H9 (cell line): ENCODE measurements around the gene TBC1D4. TPM values are rescaled to one million over a fixed set of nuclear protein-coding genes. Genes with fewer than 3 reads are reported as not detected.

ENCODE experiments used
- DNase-seq: peaks from one replicate; pipeline ENCODE4 v3.0.0-alpha.2; 2017
- H2AFZ ChIP-seq: one replicate; pipeline ENCODE4 v1.6.1; 2013; ENCODE audit warnings: mild to moderate bottlenecking, low read length, control low read depth, moderate library complexity
- H2AK5ac ChIP-seq: 2 replicates; pipeline ENCODE4 v1.6.1; 2013; ENCODE audit warnings: low read length, control low read depth, mixed read lengths; ENCODE audit not compliant: insufficient read length
- H2BK120ac ChIP-seq: one replicate; pipeline ENCODE4 v1.6.1; 2013; ENCODE audit warnings: low read depth, mild to moderate bottlenecking, low read length, control low read depth, inconsistent platforms; ENCODE audit not compliant: poor library complexity, severe bottlenecking
- H2BK12ac ChIP-seq: 2 replicates; pipeline ENCODE4 v1.6.1; 2013; ENCODE audit warnings: low read length, control low read depth, mixed read lengths, low read depth; ENCODE audit not compliant: insufficient read length
- H2BK15ac ChIP-seq: 2 replicates; pipeline ENCODE4 v1.6.1; 2013; ENCODE audit warnings: low read depth, low read length, control low read depth
- H2BK20ac ChIP-seq: one replicate; pipeline ENCODE4 v1.6.1; 2013; ENCODE audit warnings: low read depth, mild to moderate bottlenecking, low read length, control low read depth, inconsistent platforms; ENCODE audit not compliant: poor library complexity, severe bottlenecking
- H2BK5ac ChIP-seq: 2 replicates; pipeline ENCODE4 v1.6.1; 2013; ENCODE audit warnings: low read length, control low read depth, mixed read lengths; ENCODE audit not compliant: insufficient read length
- H3K14ac ChIP-seq: 2 replicates; pipeline ENCODE4 v1.6.1; 2013; ENCODE audit warnings: low read length, control low read depth; ENCODE audit not compliant: insufficient read depth
- H3K18ac ChIP-seq: 2 replicates; pipeline ENCODE4 v1.6.1; 2013; ENCODE audit warnings: low read depth, mild to moderate bottlenecking, mixed read lengths, low read length, control low read depth; ENCODE audit not compliant: insufficient read length
- H3K23ac ChIP-seq: 2 replicates; pipeline ENCODE4 v1.6.1; 2013; ENCODE audit warnings: low read length, control low read depth, mixed read lengths, low read depth; ENCODE audit not compliant: insufficient read length
- H3K23me2 ChIP-seq: 2 replicates; pipeline ENCODE4 v1.6.1; 2013; ENCODE audit warnings: low read depth, mild to moderate bottlenecking, mixed read lengths, low read length, control low read depth; ENCODE audit not compliant: insufficient read length, poor library complexity, severe bottlenecking
- H3K27ac ChIP-seq: 2 replicates; pipeline ENCODE4 v1.5.1; 2013; ENCODE audit warnings: low read length, control low read depth, mixed read lengths, low read depth; ENCODE audit not compliant: insufficient read length
- H3K27me3 ChIP-seq: 2 replicates; pipeline ENCODE4 v1.6.1; 2013; ENCODE audit warnings: low read length, control low read depth, inconsistent platforms; ENCODE audit not compliant: insufficient read depth
- H3K4ac ChIP-seq: 2 replicates; pipeline ENCODE4 v1.6.1; 2013; ENCODE audit warnings: low read depth, mild to moderate bottlenecking, control low read depth, inconsistent platforms, low read length, moderate library complexity
- H3K4me1 ChIP-seq: 2 replicates; pipeline ENCODE4 v1.6.1; 2013; ENCODE audit warnings: low read length, control low read depth, inconsistent platforms; ENCODE audit not compliant: insufficient read depth
- H3K4me2 ChIP-seq: 2 replicates; pipeline ENCODE4 v1.6.1; 2013; ENCODE audit warnings: low read length, control low read depth, mixed read lengths; ENCODE audit not compliant: insufficient read length, insufficient read depth
- H3K56ac ChIP-seq: 2 replicates; pipeline ENCODE4 v1.6.1; 2013; ENCODE audit warnings: low read depth, mild to moderate bottlenecking, mixed read lengths, low read length, control low read depth; ENCODE audit not compliant: insufficient read length
- H3K79me1 ChIP-seq: 2 replicates; pipeline ENCODE4 v1.6.1; 2013; ENCODE audit warnings: low read depth, mild to moderate bottlenecking, moderate library complexity, low read length, control low read depth, inconsistent platforms; ENCODE audit not compliant: insufficient read depth, poor library complexity, severe bottlenecking
- H3K79me2 ChIP-seq: 2 replicates; pipeline ENCODE4 v1.6.1; 2013; ENCODE audit warnings: low read length, control low read depth, inconsistent platforms; ENCODE audit not compliant: insufficient read depth
- H3K9ac ChIP-seq: 2 replicates; pipeline ENCODE4 v1.6.1; 2013; ENCODE audit warnings: low read length, control low read depth, mixed read lengths; ENCODE audit not compliant: insufficient read length; ENCODE audit errors: extremely low read depth
- H3K9me3 ChIP-seq: one replicate; pipeline ENCODE4 v1.6.1; 2013; ENCODE audit warnings: low read depth, low read length, inconsistent platforms; ENCODE audit not compliant: control insufficient read depth
- H3T11ph ChIP-seq: one replicate; pipeline ENCODE4 v1.6.1; 2013; ENCODE audit warnings: mild to moderate bottlenecking, low read length, control low read depth, inconsistent platforms
- H4K20me1 ChIP-seq: one replicate; pipeline ENCODE4 v1.6.1; 2013; ENCODE audit not compliant: control insufficient read depth, insufficient read length, insufficient read depth
- H4K5ac ChIP-seq: 2 replicates; pipeline ENCODE4 v1.6.1; 2013; ENCODE audit warnings: low read depth, mild to moderate bottlenecking, mixed read lengths, low read length, control low read depth; ENCODE audit not compliant: insufficient read length
- H4K8ac ChIP-seq: replicated peaks from 2 replicates; pipeline ENCODE4 v1.6.1; 2013; ENCODE audit warnings: low read length, control low read depth, mixed read lengths, low read depth; ENCODE audit not compliant: insufficient read length
- H4K91ac ChIP-seq: 2 replicates; pipeline ENCODE4 v1.6.1; 2013; ENCODE audit warnings: low read depth, mild to moderate bottlenecking, moderate library complexity, mixed read lengths, low read length, control low read depth; ENCODE audit not compliant: insufficient read length
- H3K27ac Mint-ChIP-seq, 3 experiments: 2 replicates in 2 of 3; 3 replicates in 1 of 3; pipeline ENCODE4 v1.8.0; 2020 to 2021; ENCODE audit warnings: mixed read lengths in 3 of 3, mild to moderate bottlenecking in 1 of 3, moderate library complexity in 1 of 3
- H3K27me3 Mint-ChIP-seq: 2 replicates; pipeline ENCODE4 v1.8.0; 2021; ENCODE audit warnings: low read depth, mild to moderate bottlenecking, moderate library complexity, mixed read lengths
- H3K36me3 Mint-ChIP-seq, 3 experiments: 2 replicates in 2 of 3; 3 replicates in 1 of 3; pipeline ENCODE4 v1.8.0; 2020 to 2021; ENCODE audit warnings: low read depth in 3 of 3, mixed read lengths in 3 of 3; ENCODE audit not compliant: insufficient read depth in 1 of 3
- H3K4me1 Mint-ChIP-seq, 2 experiments: 2 replicates each; pipeline ENCODE4 v1.8.0; 2020; ENCODE audit warnings: mixed read lengths in 2 of 2
- H3K4me3 Mint-ChIP-seq, 2 experiments: 2 replicates in 1 of 2; 3 replicates in 1 of 2; pipeline ENCODE4 v1.8.0; 2020 to 2021; ENCODE audit warnings: mild to moderate bottlenecking in 2 of 2, mixed read lengths in 2 of 2, moderate library complexity in 1 of 2
- H3K9me3 Mint-ChIP-seq, 2 experiments: 2 replicates in 1 of 2; 3 replicates in 1 of 2; pipeline ENCODE4 v1.8.0; 2020; ENCODE audit warnings: mild to moderate bottlenecking in 2 of 2, mixed read lengths in 2 of 2, moderate library complexity in 1 of 2
- WGBS: extraction: QIAGEN DNeasy Blood & Tissue Kit; methylation state at CpG from one replicate; pipeline ENCODE4 v1.1.7; 2013; ENCODE audit warnings: missing lambda C conversion rate, low lambda C conversion rate, mixed read lengths; ENCODE audit not compliant: insufficient read length; ENCODE audit errors: extremely low coverage; 5-methylcytosine and 5-hydroxymethylcytosine counted together
- total RNA-seq: library from RNA; stranded (reverse); gene quantifications from 2 replicates; pipeline ENCODE4 v1.2.1, GENCODE V29; 2021
- TF ChIP-seq, protein P1 (sequence below): fragments of 200-600 bp; sonication (generic); conservative IDR thresholded peaks from 3 replicates; pipeline ENCODE4 v1.8.0; 2021; ENCODE audit warnings: antibody characterized with exemption, mild to moderate bottlenecking

TBC1D4 gene
- total RNA-seq, 1 experiment from 2014 or later, result 10.5 TPM

DNA sequence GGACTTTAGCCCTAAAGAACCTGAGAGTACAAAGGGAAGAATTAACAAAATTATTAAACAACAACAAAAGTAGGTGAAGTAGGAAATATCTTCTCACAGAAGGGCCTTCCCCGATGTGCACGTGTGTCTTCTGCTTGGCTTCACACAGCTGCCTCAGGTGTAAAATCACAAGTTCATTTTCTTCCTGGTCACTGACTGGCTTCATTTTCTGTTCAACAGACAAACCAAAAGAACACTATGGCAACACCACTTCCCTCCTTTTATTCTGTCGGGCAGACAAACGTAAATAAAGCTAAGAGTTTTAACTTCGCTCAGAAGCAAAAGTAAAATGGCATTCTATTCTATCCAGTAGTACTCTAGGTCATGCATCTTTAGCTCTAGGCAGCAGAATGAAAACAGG, 140.9 kb downstream of the TBC1D4 start:
- H3K9ac ChIP-seq, result no peak overlapping the region
- Mint-ChIP-seq H3K27ac (no peak overlapping the region; a peak in 1 of 7 replicates), H3K36me3 (peaks cover 8 to 14% (median 13%) of the 10 kb centered on the region in 3 experiments; a peak in 6 of 7 replicates), H3K4me1 (peaks cover 4 to 8% of the 10 kb centered on the region in 2 experiments), H3K27me3 (no peaks in the 10 kb centered on the region), H3K4me3 (no peak overlapping the region), H3K9me3 (no peaks in the 10 kb centered on the region)
- no peak overlapping the region for H2BK120ac ChIP-seq
- H3K79me1 ChIP-seq, result no peaks in the 10 kb centered on the region
- H3K18ac ChIP-seq, result no peak overlapping the region
- no peak overlapping the region for H3K4ac ChIP-seq
- no peak overlapping the region for H4K5ac ChIP-seq
- no peak overlapping the region for H3K23ac ChIP-seq
- H2BK15ac ChIP-seq, result no peak overlapping the region
- no peaks in the 10 kb centered on the region for H3K27me3 ChIP-seq
- no peaks in the 10 kb centered on the region for H3K4me1 ChIP-seq
- H2BK12ac ChIP-seq, result no peak overlapping the region
- DNase-seq, result no peak
- H3K27ac ChIP-seq, result no peak overlapping the region
- no peak overlapping the region for H3K14ac ChIP-seq
- H2AK5ac ChIP-seq, result no peak overlapping the region
- H2BK20ac ChIP-seq, result no peak overlapping the region
- no peaks in the 10 kb centered on the region for H3K23me2 ChIP-seq
- WGBS, result no CpG with 5 or more reads among the region's 5 CpGs
- no peaks in the 10 kb centered on the region for H3K79me2 ChIP-seq
- H3K9me3 ChIP-seq, result no peaks in the 10 kb centered on the region
- TF ChIP-seq, protein P1, sequence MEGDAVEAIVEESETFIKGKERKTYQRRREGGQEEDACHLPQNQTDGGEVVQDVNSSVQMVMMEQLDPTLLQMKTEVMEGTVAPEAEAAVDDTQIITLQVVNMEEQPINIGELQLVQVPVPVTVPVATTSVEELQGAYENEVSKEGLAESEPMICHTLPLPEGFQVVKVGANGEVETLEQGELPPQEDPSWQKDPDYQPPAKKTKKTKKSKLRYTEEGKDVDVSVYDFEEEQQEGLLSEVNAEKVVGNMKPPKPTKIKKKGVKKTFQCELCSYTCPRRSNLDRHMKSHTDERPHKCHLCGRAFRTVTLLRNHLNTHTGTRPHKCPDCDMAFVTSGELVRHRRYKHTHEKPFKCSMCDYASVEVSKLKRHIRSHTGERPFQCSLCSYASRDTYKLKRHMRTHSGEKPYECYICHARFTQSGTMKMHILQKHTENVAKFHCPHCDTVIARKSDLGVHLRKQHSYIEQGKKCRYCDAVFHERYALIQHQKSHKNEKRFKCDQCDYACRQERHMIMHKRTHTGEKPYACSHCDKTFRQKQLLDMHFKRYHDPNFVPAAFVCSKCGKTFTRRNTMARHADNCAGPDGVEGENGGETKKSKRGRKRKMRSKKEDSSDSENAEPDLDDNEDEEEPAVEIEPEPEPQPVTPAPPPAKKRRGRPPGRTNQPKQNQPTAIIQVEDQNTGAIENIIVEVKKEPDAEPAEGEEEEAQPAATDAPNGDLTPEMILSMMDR, result no peak
- H2BK5ac ChIP-seq, result no peak overlapping the region
- no peak overlapping the region for H4K91ac ChIP-seq
- H2AFZ ChIP-seq, result no peak overlapping the region
- H3K56ac ChIP-seq, result no peak overlapping the region
- no peaks in the 10 kb centered on the region for H4K20me1 ChIP-seq
- no peak overlapping the region for H4K8ac ChIP-seq
- H3T11ph ChIP-seq, result no peak overlapping the region
- no peak overlapping the region for H3K4me2 ChIP-seq
